PC-9 (cell line): ENCODE measurements around the gene CNTNAP5.

Experiments used
- EZH2 ChIP-seq: fragments of 200-600 bp; sonication (generic); IDR thresholded peaks from 2 replicates; pipeline ENCODE4 v1.8.0; 2017; ENCODE audit warnings: antibody characterized with exemption, low read depth
- TF ChIP-seq, protein P1 (sequence below): fragments of 200-600 bp; sonication (generic); conservative IDR thresholded peaks from 2 replicates; pipeline ENCODE4 v1.6.1; 2017; ENCODE audit warnings: mixed run types, antibody characterized with exemption, mild to moderate bottlenecking, moderate library complexity

DNA sequence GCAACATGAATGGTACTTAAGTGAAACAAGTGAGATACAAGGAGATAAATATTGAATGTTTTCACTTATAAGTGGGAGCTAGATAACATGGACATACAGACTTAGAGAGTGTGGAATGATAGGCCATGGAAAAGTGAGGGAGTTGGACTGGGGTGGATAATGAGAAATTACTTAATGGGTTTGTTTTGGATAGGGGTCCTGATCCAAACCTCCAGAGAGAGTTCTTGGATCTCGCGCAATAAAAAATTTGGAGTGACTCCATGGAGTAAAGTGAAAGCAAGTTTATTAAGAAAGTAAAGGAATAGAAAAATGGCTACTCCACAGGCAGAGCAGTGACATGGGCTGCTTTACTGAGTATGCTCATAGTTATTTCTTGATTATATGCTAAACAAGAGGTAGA lies 508.9 kb downstream of the CNTNAP5 start:
- TF ChIP-seq, protein P1, sequence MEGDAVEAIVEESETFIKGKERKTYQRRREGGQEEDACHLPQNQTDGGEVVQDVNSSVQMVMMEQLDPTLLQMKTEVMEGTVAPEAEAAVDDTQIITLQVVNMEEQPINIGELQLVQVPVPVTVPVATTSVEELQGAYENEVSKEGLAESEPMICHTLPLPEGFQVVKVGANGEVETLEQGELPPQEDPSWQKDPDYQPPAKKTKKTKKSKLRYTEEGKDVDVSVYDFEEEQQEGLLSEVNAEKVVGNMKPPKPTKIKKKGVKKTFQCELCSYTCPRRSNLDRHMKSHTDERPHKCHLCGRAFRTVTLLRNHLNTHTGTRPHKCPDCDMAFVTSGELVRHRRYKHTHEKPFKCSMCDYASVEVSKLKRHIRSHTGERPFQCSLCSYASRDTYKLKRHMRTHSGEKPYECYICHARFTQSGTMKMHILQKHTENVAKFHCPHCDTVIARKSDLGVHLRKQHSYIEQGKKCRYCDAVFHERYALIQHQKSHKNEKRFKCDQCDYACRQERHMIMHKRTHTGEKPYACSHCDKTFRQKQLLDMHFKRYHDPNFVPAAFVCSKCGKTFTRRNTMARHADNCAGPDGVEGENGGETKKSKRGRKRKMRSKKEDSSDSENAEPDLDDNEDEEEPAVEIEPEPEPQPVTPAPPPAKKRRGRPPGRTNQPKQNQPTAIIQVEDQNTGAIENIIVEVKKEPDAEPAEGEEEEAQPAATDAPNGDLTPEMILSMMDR: no peak
- TF ChIP-seq EZH2: no peak
